ENCODE results near the gene STK17B. TPM values are rescaled to one million over a fixed set of nuclear protein-coding genes. Genes with fewer than 3 reads are reported as not detected.
A peak's percentile ranks its signal among the peaks of the same experiment; 100 is the strongest.

Gene STK17B
- total and polyA plus RNA-seq, 2 of the 8 experiments (the other 6 are each of a cell fraction or from before 2014, with no cell fraction given), result 1.8 to 10.5 TPM

DNA sequence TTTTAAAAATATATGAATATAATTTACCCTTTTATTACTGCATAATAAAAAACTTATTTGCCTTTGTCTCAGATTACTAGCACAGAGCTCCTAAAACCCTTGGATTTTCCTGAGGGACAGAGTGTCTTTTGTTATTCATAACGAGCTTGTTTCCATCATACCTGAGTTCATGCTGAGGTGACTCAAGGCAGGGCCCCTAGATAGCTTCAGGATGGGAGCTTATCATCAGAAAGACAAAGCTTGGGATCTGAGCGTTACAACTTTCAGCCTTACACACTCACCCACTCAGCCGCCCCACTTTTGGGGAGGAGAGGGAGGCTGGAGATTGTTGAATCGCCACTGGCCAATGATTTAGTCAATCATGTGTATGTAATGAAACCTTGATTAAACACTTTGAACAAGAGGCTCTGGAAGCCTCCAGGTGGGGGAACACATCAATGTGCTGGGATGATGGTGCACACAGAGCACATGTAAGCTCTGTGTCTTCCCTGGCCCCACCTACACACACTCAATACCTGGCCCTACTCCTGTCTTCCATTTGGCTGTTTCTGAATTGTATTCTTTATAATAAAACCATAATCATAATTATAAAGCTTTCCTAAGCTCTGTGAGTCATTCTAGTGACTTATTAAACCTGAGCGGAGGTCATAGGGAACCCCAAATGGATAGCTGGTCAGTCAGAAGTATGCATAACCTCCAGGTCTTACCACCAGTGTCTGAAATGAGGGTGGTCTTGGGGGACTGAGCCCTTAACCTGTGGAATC is 74.2 kb downstream of the STK17B start (continued):
- no peak for TF ChIP-seq NRF1 (IDR thresholded peaks at IDR 0.05; ENCODE audit: low read depth, low read length)
- TF ChIP-seq CHD2 (IDR thresholded peaks at IDR 0.05; ENCODE audit: low read length), result no peak
- no peak for TF ChIP-seq KDM5A (IDR thresholded peaks at IDR 0.05; ENCODE audit: low read length)
- TF ChIP-seq NANOG (IDR thresholded peaks at IDR 0.05; ENCODE audit: insufficient read depth, low read depth, low read length, poor library complexity, severe bottlenecking), result no peak
- TF ChIP-seq, protein P1, sequence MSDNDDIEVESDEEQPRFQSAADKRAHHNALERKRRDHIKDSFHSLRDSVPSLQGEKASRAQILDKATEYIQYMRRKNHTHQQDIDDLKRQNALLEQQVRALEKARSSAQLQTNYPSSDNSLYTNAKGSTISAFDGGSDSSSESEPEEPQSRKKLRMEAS (IDR thresholded peaks at IDR 0.05), result 0 out of 2 replicates have a peak, but pooled peaks have one; percentile 25
- 0 out of 2 replicates have a peak, but pooled peaks have one; percentile 46 for TF ChIP-seq RXRA (IDR thresholded peaks at IDR 0.05; ENCODE audit: insufficient read depth, low read depth, low read length)
- peak; percentile 75; the same call in 1 of the 2 replicates for TF ChIP-seq POU5F1 (IDR thresholded peaks at IDR 0.05; ENCODE audit: low read depth, low read length)
- peak; percentile 53 for TF ChIP-seq ASH2L (IDR thresholded peaks at IDR 0.05; ENCODE audit: low read length)

All from H1 (cell line).